GM19468 (cell line): Measurements from ENCODE around the gene FIBP.
"Not testable (repeated sequence)": the region's sequence is repeated elsewhere in the genome, so short reads cannot be mapped to it uniquely, and the experiment has no call there.

Source experiments
- ATAC-seq: cut with Tn5 transposase; IDR thresholded peaks from one replicate; pipeline ENCODE4 v1.9.1; 2021; ENCODE audit warnings: mild to moderate bottlenecking, moderate library complexity, moderate number of reproducible peaks; ENCODE audit not compliant: unreplicated experiment; ENCODE audit errors: extremely low read depth

FIBP gene

GRCh38 chr11:65850217-65851082 is 37.8 kb downstream of the FIBP start:
- ATAC-seq = no peak

- no peak for ATAC-seq
Observed at GRCh38 chr11:65849771-65850216, 38.5 kb downstream of the FIBP start.

GRCh38 chr11:65849366-65849765 is 38.9 kb downstream of the FIBP start:
- ATAC-seq = no peak

GRCh38 chr11:65848693-65849092 is 39.6 kb downstream of the FIBP start:
- not testable (repeated sequence) for ATAC-seq

GRCh38 chr11:65847746-65848145 is 40.5 kb downstream of the FIBP start:
- no peak for ATAC-seq

GRCh38 chr11:65844231-65844872 is 43.9 kb downstream of the FIBP start:
- no peak for ATAC-seq

GRCh38 chr11:65843811-65844210 is 44.5 kb downstream of the FIBP start:
- no peak for ATAC-seq

GRCh38 chr11:65842144-65842543 is 46.1 kb downstream of the FIBP start:
- no peak for ATAC-seq

GRCh38 chr11:65834202-65834601 is 54.1 kb downstream of the FIBP start:
- ATAC-seq = no peak
